HEK293 (cell line): ENCODE results near the gene CYBA.

Source experiments
- CTCF ChIA-PET: fragments of 350-600 bp; formaldehyde crosslinking; extraction: SDS; loops from one replicate; lab custom pipeline; 2021; ENCODE audit warnings: antibody characterized with exemption; lab: Yijun Ruan, JAX
- POLR2A ChIA-PET: fragments of 300-600 bp; formaldehyde crosslinking; extraction: SDS; loops from one replicate; lab custom pipeline; 2020; ENCODE audit warnings: antibody characterized with exemption, inconsistent platforms; lab: Yijun Ruan, JAX
- H3K27ac ChIP-seq: fragments of 200-500 bp; sonication (Bioruptor generic); 2 replicates; pipeline ENCODE4 v1.5.1; 2014; ENCODE audit warnings: low read depth, low read length, control low read depth, inconsistent platforms; ENCODE audit errors: extremely low read depth
- H3K36me3 ChIP-seq, 2 experiments: fragments of 200-500 bp in 1 of 2; sonication (Bioruptor generic) in 1 of 2; 1 replicate in 1 of 2; 2 replicates in 1 of 2; pipeline ENCODE4 v1.5.1; 2014 to 2017; ENCODE audit warnings: inconsistent platforms in 2 of 2, low read length in 2 of 2; ENCODE audit not compliant: control insufficient read depth in 2 of 2, insufficient read depth in 1 of 2
- H3K4me1 ChIP-seq: fragments of 200-500 bp; sonication (Bioruptor generic); 2 replicates; pipeline ENCODE4 v1.5.1; 2014; ENCODE audit warnings: mild to moderate bottlenecking, low read length, inconsistent platforms; ENCODE audit not compliant: control insufficient read depth, insufficient read depth
- H3K4me3 ChIP-seq: 2 replicates; pipeline ENCODE4 v1.5.1; 2011; ENCODE audit warnings: low read depth, mild to moderate bottlenecking, control low read depth, low read length, moderate library complexity
- H3K9me3 ChIP-seq: fragments of 200-500 bp; sonication (Bioruptor generic); 2 replicates; pipeline ENCODE4 v1.5.1; 2014; ENCODE audit warnings: low read depth, low read length, inconsistent platforms; ENCODE audit not compliant: control insufficient read depth, insufficient read depth
- GLI4 ChIP-seq: fragments of 450-650 bp; formaldehyde crosslinking; IDR thresholded peaks from 2 replicates; pipeline ENCODE4 v1.5.1; 2016; ENCODE audit warnings: missing biosample characterization, missing genetic modification characterization
- GLIS2 ChIP-seq: fragments of 450-650 bp; formaldehyde crosslinking; IDR thresholded peaks from 2 replicates; pipeline ENCODE4 v1.5.1; 2016; ENCODE audit warnings: missing biosample characterization, missing genetic modification characterization
- RBAK ChIP-seq: fragments of 450-650 bp; formaldehyde crosslinking; IDR thresholded peaks from 2 replicates; pipeline ENCODE4 v1.5.1; 2016; ENCODE audit warnings: missing biosample characterization, missing genetic modification characterization
- TSHZ1 ChIP-seq: fragments of 450-650 bp; formaldehyde crosslinking; IDR thresholded peaks from 2 replicates; pipeline ENCODE4 v1.5.1; 2016; ENCODE audit warnings: missing biosample characterization, missing genetic modification characterization, borderline replicate concordance
- ZBTB26 ChIP-seq: fragments of 450-650 bp; formaldehyde crosslinking; optimal IDR thresholded peaks from 2 replicates; pipeline ENCODE3; 2016; ENCODE audit warnings: missing biosample characterization, mild to moderate bottlenecking, missing genetic modification characterization
- ZNF10 ChIP-seq: fragments of 450-650 bp; formaldehyde crosslinking; IDR thresholded peaks from 2 replicates; pipeline ENCODE4 v1.5.1; 2017; ENCODE audit warnings: missing biosample characterization, missing genetic modification characterization
- ZNF175 ChIP-seq: fragments of 450-650 bp; formaldehyde crosslinking; IDR thresholded peaks from 2 replicates; pipeline ENCODE4 v1.5.1; 2016; ENCODE audit warnings: missing biosample characterization, missing genetic modification characterization
- ZNF223 ChIP-seq: fragments of 450-650 bp; formaldehyde crosslinking; IDR thresholded peaks from 2 replicates; pipeline ENCODE4 v1.5.1; 2016; ENCODE audit warnings: missing biosample characterization, missing genetic modification characterization
- ZNF23 ChIP-seq: fragments of 450-650 bp; formaldehyde crosslinking; IDR thresholded peaks from 2 replicates; pipeline ENCODE4 v1.5.1; 2016; ENCODE audit warnings: missing biosample characterization, missing genetic modification characterization, borderline replicate concordance
- ZNF266 ChIP-seq: fragments of 450-650 bp; formaldehyde crosslinking; IDR thresholded peaks from 2 replicates; pipeline ENCODE4 v1.5.1; 2016; ENCODE audit warnings: missing biosample characterization, missing genetic modification characterization, low read depth
- ZNF302 ChIP-seq: fragments of 450-650 bp; formaldehyde crosslinking; IDR thresholded peaks from 2 replicates; pipeline ENCODE4 v1.5.1; 2016; ENCODE audit warnings: missing biosample characterization, missing genetic modification characterization, low read depth
- ZNF350 ChIP-seq: fragments of 450-650 bp; formaldehyde crosslinking; IDR thresholded peaks from 2 replicates; pipeline ENCODE4 v1.5.0; 2017; ENCODE audit warnings: missing biosample characterization, mild to moderate bottlenecking, missing genetic modification characterization
- ZNF426 ChIP-seq: fragments of 450-650 bp; formaldehyde crosslinking; IDR thresholded peaks from 2 replicates; pipeline ENCODE4 v1.5.1; 2017; ENCODE audit warnings: missing biosample characterization, missing genetic modification characterization, mild to moderate bottlenecking, inconsistent platforms, moderate library complexity
- ZNF548 ChIP-seq: fragments of 450-650 bp; formaldehyde crosslinking; IDR thresholded peaks from 2 replicates; pipeline ENCODE4 v1.5.1; 2016; ENCODE audit warnings: missing biosample characterization, missing genetic modification characterization
- ZNF624 ChIP-seq: fragments of 450-650 bp; formaldehyde crosslinking; IDR thresholded peaks from 2 replicates; pipeline ENCODE4 v1.5.1; 2017; ENCODE audit warnings: missing biosample characterization, missing genetic modification characterization
- ZNF626 ChIP-seq: fragments of 450-650 bp; sonication (Bioruptor Pico); formaldehyde crosslinking; IDR thresholded peaks from 2 replicates; pipeline ENCODE4 v1.5.1; 2018; ENCODE audit warnings: missing biosample characterization, missing genetic modification characterization, inconsistent platforms
- ZNF645 ChIP-seq: fragments of 450-650 bp; formaldehyde crosslinking; IDR thresholded peaks from 2 replicates; pipeline ENCODE4; 2016; ENCODE audit warnings: missing biosample characterization, missing genetic modification characterization
- ZSCAN30 ChIP-seq: fragments of 450-650 bp; IDR thresholded peaks from 2 replicates; pipeline ENCODE4 v1.5.1; 2018; ENCODE audit warnings: missing biosample characterization, mild to moderate bottlenecking, missing genetic modification characterization, moderate library complexity
- TF ChIP-seq, protein P1 (sequence below): fragments of 450-650 bp; formaldehyde crosslinking; IDR thresholded peaks from 2 replicates; pipeline ENCODE4 v1.5.1; 2016; ENCODE audit warnings: missing biosample characterization, missing genetic modification characterization, low read depth

The CYBA gene

DNA sequence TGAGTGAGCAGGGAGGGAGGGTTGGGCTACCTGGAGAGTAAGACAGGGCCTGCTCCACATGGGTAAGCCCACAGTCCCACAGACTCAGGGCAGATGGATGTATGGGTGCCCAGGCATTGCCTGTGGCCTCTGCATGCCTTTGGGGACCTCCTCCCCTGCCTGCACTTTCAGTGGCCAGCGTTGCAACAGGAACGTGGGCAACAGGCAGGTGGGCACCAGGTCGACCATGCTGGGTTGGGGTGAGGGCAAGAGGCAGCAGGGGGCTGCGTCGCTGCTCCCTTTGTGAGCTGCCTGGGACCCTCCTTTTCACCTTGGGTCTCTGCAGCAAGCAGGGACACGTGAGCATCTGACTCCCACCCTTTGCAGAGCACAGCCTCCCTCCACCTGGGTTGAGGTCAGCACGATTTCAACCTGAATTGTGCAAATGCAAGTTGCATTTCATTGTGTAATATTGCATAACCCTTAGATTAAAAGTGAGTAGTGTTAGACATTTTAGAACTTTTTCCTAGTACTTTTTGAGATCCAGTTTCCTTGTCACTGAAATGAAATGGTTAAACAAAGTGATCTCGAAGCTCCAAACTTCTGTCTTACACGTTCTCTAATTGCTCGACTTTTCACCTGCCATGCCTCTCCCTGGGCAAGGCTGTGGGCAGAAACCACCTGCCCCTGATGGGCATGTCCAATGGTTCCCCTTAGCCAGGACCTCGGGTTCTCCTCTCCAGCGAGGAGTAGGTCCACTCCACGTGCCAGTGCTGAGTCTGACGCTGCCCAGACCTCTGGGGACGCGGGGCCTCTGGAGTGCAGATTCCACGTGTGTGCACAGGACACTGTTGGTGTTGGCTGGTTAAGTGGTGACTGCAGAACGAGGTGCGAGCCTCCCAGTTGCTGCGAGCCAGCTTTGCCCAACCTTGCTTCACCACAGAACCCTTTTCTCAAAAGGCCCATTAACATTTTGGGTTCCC lies 45.4 kb downstream of the CYBA start:
- CTCF ChIA-PET, result no interaction called here
- no peak overlapping the region for H3K4me3 ChIP-seq
- H3K9me3 ChIP-seq, result no peaks in the 10 kb centered on the region
- peaks cover 9 to 86% of the 10 kb centered on the region in 2 experiments for H3K36me3 ChIP-seq
- H3K4me1 ChIP-seq, result no peaks in the 10 kb centered on the region
- TF ChIP-seq ZNF175 (tag by site-specific recombination) (no peak), GLI4 (tag by site-specific recombination) (no peak), ZNF548 (tag by site-specific recombination) (no peak), ZNF223 (tag by site-specific recombination) (no peak), ZSCAN30 (tag by site-specific recombination) (no peak), ZNF350 (tag by site-specific recombination) (no peak)
- POLR2A ChIA-PET, result no interaction called here
- no peak overlapping the region for H3K27ac ChIP-seq

- H3K36me3 ChIP-seq, result peaks cover 8 to 88% of the 10 kb centered on the region in 2 experiments
- no peaks in the 10 kb centered on the region for H3K4me1 ChIP-seq
- no peaks in the 10 kb centered on the region for H3K9me3 ChIP-seq
- H3K4me3 ChIP-seq, result no peak overlapping the region
- POLR2A ChIA-PET, result no interaction called here
- CTCF ChIA-PET, result interaction anchor here (0.6 kb wide), 1 partner anchor 662 kb away, joined by 4 read pairs; no protein-coding TSS in a partner anchor
- no peak overlapping the region for H3K27ac ChIP-seq
- TF ChIP-seq ZNF624 (tag by site-specific recombination), result no peak
Measured at GRCh38 chr16:88602091-88602490, 48.8 kb downstream of the CYBA start.

DNA sequence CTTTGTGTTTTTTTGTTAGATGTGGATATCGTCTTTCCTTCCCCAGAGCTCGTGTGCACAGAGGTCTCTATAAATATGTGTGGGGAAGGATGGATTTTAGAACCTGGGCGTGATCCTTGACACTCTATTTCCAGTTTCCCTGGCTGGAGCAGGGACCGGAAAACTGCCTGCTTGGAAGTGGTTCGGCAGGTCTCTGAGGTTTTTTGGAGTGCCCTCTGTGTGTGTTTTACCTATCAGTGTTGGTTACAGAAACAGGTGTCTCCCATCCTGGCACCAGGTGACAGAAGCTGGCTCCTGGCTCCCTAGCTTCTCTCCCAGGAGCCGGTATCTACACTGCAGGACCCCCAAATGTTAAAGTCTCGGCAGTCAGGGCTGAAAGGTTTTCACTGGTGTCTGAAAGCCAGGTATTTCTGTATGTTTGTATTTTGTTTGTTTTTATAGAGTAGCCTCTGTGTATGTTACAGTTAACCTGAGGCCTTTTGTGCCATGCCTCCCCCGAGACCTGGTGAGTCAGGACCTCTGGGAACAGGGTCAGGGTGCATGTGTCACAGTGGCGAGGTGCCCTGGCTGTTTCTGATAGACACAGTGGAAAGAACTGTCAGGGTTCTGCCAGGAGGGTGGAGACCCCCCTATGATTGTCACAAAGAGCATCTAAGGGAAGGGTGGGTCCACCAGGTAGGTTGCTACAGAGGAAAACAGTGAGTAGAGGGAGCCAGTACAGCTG lies 49.4 kb downstream of the CYBA start:
- TF ChIP-seq ZNF626 (tag by site-specific recombination) (no peak), RBAK (tag by site-specific recombination) (no peak), TSHZ1 (no peak), ZNF23 (no peak), ZBTB26 (tag by site-specific recombination) (no peak), ZNF10 (no peak), ZNF645 (no peak), ZNF426 (tag by site-specific recombination) (no peak), ZNF266 (tag by site-specific recombination) (no peak), GLIS2 (no peak), ZNF302 (tag by site-specific recombination) (no peak)
- TF ChIP-seq, protein P1, sequence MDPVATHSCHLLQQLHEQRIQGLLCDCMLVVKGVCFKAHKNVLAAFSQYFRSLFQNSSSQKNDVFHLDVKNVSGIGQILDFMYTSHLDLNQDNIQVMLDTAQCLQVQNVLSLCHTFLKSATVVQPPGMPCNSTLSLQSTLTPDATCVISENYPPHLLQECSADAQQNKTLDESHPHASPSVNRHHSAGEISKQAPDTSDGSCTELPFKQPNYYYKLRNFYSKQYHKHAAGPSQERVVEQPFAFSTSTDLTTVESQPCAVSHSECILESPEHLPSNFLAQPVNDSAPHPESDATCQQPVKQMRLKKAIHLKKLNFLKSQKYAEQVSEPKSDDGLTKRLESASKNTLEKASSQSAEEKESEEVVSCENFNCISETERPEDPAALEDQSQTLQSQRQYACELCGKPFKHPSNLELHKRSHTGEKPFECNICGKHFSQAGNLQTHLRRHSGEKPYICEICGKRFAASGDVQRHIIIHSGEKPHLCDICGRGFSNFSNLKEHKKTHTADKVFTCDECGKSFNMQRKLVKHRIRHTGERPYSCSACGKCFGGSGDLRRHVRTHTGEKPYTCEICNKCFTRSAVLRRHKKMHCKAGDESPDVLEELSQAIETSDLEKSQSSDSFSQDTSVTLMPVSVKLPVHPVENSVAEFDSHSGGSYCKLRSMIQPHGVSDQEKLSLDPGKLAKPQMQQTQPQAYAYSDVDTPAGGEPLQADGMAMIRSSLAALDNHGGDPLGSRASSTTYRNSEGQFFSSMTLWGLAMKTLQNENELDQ (tag by site-specific recombination), result no peak
- Histone ChIP-seq H3K36me3 (peaks cover 8 to 82% of the 10 kb centered on the region in 2 experiments), H3K27ac (no peak overlapping the region), H3K4me3 (no peak overlapping the region), H3K9me3 (no peaks in the 10 kb centered on the region), H3K4me1 (no peaks in the 10 kb centered on the region)
- POLR2A ChIA-PET, result interaction anchor here (0.7 kb wide), 1 partner anchor 31 kb away, joined by 4 read pairs; the partner anchor contains the start of gene ZC3H18
- CTCF ChIA-PET, result no interaction called here
